ENCODE data around the gene HSBP1. TPM values are rescaled to one million over a fixed set of nuclear protein-coding genes. Genes with fewer than 3 reads are reported as not detected.
A peak's percentile ranks its signal among the peaks of the same experiment; 100 is the strongest.

HSBP1 gene
- total RNA-seq, 6 experiments from 2014 or later = 5.6 to 46.2 (median 35.2) TPM

GRCh38 chr16:83808573-83809014 is 816 bp downstream of the HSBP1 start:
- ATAC-seq = no peak
- WGBS (ENCODE audit: insufficient coverage, low coverage, low lambda C conversion rate, missing lambda C conversion rate) = 17% methylated on average over 11 of the region's 11 CpGs

GRCh38 chr16:83809092-83809491 is 1.3 kb downstream of the HSBP1 start:
- Histone ChIP-seq H3K36me3 (peaks cover 0 to 22% (median 2%) of the 10 kb centered on the region in 4 donors), H3K27me3 (no peaks in the 10 kb centered on the region), H3K9me3 (no peaks in the 10 kb centered on the region), H3K4me1 (peaks cover 0 to 25% (median 0%) of the 10 kb centered on the region in 4 donors), H3K4me3 (peak overlapping the region in 2 of 3 donors; percentile 93 to 98), H3K27ac (no peak overlapping the region)
- DNase-seq (peak in 1 of 3 donors; percentile 19), ATAC-seq (no peak)
- no peak for TF ChIP-seq POLR2A (IDR thresholded peaks at IDR 0.05)
- TF ChIP-seq CTCF (IDR thresholded peaks at IDR 0.05) = no peak
- 81% methylated on average over 12 of the region's 13 CpGs for WGBS (ENCODE audit: insufficient coverage, low coverage, low lambda C conversion rate, missing lambda C conversion rate)
- intact Hi-C loops (cut with DNase I) = no loop called here

More at GRCh38 chr16:83808573-83809014, 816 bp downstream of the HSBP1 start:
- TF ChIP-seq POLR2A (IDR thresholded peaks at IDR 0.05) (no peak), CTCF (IDR thresholded peaks at IDR 0.05) (no peak)
- no peaks in the 10 kb centered on the region for H3K9me3 ChIP-seq
- peak overlapping the region; percentile 80 to 98 (median 93) for H3K4me3 ChIP-seq
- H3K27me3 ChIP-seq = no peaks in the 10 kb centered on the region
- H3K36me3 ChIP-seq = peaks cover 0 to 22% (median 2%) of the 10 kb centered on the region in 4 donors
- peak overlapping the region; percentile 62 to 90 (median 88) for H3K27ac ChIP-seq
- H3K4me1 ChIP-seq = peaks cover 0 to 25% (median 0%) of the 10 kb centered on the region in 4 donors
- intact Hi-C loops (cut with DNase I) = no loop called here
- DNase-seq = no peak

- whole genome bisulfite sequencing (ENCODE audit: insufficient coverage, low coverage, low lambda C conversion rate, missing lambda C conversion rate) = 100% methylated on average over 1 of the region's 1 CpG
- no peaks in the 10 kb centered on the region for H3K9me3 ChIP-seq
- intact Hi-C loops (cut with DNase I) = no loop called here
- peaks cover 0 to 25% (median 0%) of the 10 kb centered on the region in 4 donors for H3K4me1 ChIP-seq
- TF ChIP-seq POLR2A (IDR thresholded peaks at IDR 0.05) (no peak), CTCF (IDR thresholded peaks at IDR 0.05) (no peak)
- H3K27me3 ChIP-seq = no peaks in the 10 kb centered on the region
- no peak for DNase-seq
- peaks cover 0 to 22% (median 2%) of the 10 kb centered on the region in 4 donors for H3K36me3 ChIP-seq
- H3K4me3 ChIP-seq = no peak overlapping the region
- no peak for ATAC-seq
- H3K27ac ChIP-seq = no peak overlapping the region
These were observed 3.1 kb downstream of the HSBP1 start for GRCh38 chr16:83810901-83811300.

GRCh38 chr16:83813823-83814658 is 6.3 kb downstream of the HSBP1 start:
- 48% methylated on average over 13 of the region's 13 CpGs for WGBS (ENCODE audit: insufficient coverage, low coverage, low lambda C conversion rate, missing lambda C conversion rate)
- Histone ChIP-seq H3K4me1 (peaks cover 0 to 18% (median 0%) of the 10 kb centered on the region in 4 donors), H3K9me3 (no peaks in the 10 kb centered on the region), H3K27ac (no peak overlapping the region), H3K4me3 (no peak overlapping the region), H3K36me3 (peaks cover 0 to 22% (median 2%) of the 10 kb centered on the region in 4 donors), H3K27me3 (no peaks in the 10 kb centered on the region)
- DNase-seq = peak in 1 of 3 donors; percentile 37
- peak in 3 of 4 donors; percentile 31 to 49 (median 45) for ATAC-seq
- TF ChIP-seq CTCF (IDR thresholded peaks at IDR 0.05) = no peak
- TF ChIP-seq POLR2A (IDR thresholded peaks at IDR 0.05) = no peak
- intact Hi-C loops (cut with DNase I) = no loop called here
